Activated CD4-positive, alpha-beta T cell treated with anti-CD3 and anti-CD28 coated beads, Interleukin-2, amount 50 U/mL, for 16 hours (primary cell): Measurements from ENCODE around the gene EPN3.
A peak's percentile ranks its signal among the peaks of the same experiment; 100 is the strongest.

ENCODE experiments used
- DNase-seq: peaks from one replicate; pipeline ENCODE4 v3.0.0-alpha.2; 2020

The EPN3 gene

GRCh38 chr17:50532452-50533024 is at the start of gene EPN3:
EPN3 (plus strand) TSS chr17:50532735; CDS start chr17:50536557, 3,822 bp downstream.
- DNase-seq, result no peak

DNA sequence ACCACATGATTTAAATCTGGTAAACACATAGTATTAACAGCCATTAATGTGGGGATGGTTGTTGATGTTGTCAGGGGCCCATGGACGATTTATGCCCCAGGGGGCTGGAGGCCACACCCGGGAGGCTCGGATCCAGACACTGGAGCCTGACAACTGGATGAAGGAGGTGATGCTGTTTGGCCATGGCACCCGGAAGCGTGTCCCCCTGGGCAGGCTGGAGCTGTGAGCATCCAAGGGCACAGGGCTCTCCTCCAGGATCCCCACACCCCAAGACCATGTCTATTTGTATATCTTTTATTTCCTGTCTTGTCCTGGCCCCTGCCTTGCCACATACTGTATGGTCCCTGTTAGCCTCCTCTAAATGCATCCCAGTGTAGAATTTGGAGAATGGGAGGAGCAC is 49.3 kb upstream of the EPN3 start:
- no peak for DNase-seq

DNA sequence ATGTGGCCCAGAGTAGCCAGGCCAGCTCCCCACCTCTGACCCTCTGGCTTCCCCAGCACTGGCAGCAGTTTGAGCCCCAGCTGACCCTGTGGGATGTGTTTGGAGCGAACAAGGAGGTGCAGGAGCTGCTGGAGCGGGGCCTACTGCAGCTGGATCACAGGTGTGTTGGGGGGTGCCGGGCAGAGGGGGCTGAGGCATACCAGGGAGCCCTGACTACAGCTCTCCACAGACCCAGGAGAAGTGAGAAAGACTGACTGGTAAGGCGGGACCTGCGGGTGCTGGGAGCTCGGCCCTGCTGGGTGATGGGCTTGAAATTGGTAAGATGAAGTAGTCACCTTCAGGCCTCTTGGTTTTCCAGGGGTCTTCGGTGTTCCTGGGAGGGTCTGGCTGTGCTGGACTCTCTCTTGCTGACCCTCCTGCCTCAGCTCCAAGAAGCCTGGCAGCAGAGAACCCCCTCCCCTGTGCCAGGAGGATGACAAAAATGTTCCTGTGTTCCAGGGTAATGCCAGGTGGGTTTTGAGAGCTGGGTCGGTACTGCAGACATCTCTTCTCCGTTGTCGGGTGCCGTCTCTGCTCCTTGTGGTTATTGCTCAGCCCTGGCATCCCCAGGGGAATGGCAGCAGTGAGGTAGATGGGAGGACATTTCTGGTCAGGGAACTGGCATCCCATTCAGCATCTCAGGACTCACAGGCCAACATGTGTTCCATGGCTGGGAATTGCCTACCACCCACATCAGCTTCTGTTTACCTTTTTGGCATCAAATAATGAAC is 48.0 kb upstream of the EPN3 start:
- no peak for DNase-seq

- no peak for DNase-seq
Observed at GRCh38 chr17:50487213-50488096, 45.1 kb upstream of the EPN3 start.

GRCh38 chr17:50488880-50489279 is 43.7 kb upstream of the EPN3 start:
- DNase-seq, result no peak

DNA sequence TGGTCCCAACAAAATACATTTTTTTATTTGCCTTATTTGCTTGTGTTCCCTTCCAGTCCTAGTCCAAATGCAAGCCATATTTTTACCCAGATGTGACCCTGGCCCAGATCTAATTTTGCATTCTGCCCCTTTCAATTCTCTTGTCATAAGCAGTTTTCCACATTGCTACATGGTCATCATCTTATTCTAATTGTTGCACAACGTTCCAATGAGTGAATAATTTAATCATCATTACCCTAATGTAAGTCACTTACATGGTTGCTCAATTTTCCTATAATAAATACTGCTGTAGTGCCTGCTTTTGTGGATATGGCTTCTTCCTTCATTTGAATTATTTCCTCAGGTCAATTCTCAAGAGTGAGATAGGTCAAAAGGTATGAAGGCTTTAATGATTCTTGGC is 41.0 kb upstream of the EPN3 start:
- DNase-seq, result no peak

DNA sequence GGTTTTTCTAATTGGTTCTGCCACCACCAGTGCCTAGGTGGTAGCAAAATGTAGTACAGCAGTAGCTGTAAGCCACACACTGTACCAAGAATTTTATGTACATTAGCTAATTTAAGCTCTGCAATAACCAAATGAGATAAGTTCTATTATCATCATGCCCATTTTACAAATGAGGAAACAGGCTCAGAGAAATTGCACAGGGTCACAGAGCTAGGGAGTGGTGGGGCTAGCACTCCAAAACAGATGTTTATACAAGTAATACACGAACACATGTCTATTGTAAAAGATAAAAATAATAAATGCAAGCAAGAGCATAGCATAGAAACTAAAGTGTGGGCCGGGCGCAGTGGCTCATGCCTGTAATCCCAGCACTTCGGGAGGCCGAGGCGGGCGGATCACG is 40.3 kb upstream of the EPN3 start:
- DNase-seq, result no peak

DNA sequence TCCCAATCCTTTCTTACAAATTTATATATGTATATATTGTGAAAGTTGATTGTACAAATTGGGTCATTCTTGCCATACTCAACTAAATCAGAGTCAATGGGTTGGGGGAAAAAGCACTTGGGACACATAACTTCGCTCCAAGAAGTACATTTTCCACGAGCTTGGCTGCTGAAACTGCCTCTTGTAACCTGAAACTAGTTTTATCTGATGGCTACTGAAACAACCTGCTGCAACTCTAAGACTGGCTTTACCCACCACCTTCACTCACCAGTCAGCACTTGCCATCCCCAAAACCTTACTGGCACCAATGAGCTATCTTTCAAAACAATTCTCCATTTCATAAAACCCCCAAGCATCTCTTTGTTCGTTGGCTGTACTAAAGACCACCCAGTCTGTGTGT is 38.8 kb upstream of the EPN3 start:
- no peak for DNase-seq

GRCh38 chr17:50495217-50495823 is 37.2 kb upstream of the EPN3 start:
- DNase-seq, result no peak

DNA sequence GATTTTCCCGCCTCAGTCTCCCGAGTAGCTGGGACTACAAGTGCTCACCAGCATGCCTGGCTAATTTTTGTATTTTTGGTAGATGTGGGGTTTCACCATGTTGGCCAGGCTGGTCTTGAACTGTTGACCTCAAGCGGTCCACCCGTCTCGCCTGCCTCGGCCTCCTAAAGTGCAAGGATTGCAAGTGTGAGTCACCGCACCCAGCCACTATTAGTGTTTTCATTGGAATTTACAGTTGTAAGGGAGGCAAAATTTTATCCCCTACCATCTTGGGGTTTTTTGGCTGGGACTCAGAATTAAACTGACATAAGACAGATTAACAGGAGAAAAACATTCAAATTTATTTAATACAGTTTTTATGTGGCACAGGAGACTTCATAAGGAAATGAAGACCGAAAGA is 36.6 kb upstream of the EPN3 start:
- no peak for DNase-seq

GRCh38 chr17:50498021-50498874 is 34.3 kb upstream of the EPN3 start:
- DNase-seq, result no peak

DNA sequence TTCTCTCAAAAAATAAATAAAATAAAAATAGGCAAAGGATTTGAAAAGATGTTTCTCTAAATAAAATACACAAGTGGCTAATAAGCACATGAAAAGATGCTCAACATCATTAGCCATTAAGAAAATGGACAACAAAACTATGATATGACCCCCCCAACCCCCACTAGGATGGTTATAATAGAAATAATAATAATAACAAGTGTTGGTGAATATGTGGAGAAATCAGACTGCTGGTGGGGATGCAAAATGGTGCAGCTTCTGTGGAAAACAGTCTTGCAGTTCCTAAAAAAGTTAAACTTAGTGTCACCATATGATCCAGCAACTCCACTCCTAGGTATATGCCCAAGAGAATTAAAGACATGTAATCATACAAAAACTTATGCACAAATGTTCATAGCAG is 33.3 kb upstream of the EPN3 start:
- no peak for DNase-seq

GRCh38 chr17:50499721-50500120 is 32.8 kb upstream of the EPN3 start:
- DNase-seq, result no peak

- peak; percentile 27 for DNase-seq
Observed at GRCh38 chr17:50501054-50501453, 31.5 kb upstream of the EPN3 start.

GRCh38 chr17:50502301-50502990 is 30.1 kb upstream of the EPN3 start:
- DNase-seq, result no peak

DNA sequence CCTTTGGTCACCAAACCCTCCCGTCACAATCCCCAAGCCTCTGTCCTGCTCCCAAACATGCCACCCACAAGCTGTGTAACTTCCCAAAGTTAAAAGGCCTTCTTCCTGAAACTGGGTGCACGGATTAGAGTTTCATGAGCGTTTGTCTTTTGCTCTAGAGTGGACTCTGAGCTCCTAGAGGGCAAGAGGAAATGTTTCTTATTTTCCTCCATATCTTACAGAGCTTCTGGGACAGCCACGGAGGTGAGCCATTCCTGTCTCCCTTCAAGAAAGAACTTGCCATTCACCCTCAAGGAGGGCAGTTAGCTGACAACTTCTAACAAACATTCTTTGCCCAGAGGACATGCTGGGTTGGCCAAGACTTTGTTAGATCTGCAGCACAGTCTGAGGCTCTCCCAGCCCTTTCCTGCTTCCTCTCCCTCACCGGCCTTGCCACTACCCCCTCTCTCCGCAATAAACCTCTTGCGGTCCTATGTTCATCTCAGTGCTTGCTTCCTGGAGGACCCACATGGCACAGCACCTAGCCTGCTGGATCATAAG is 26.9 kb upstream of the EPN3 start:
- DNase-seq, result no peak

GRCh38 chr17:50506298-50506697 is 26.2 kb upstream of the EPN3 start:
- no peak for DNase-seq

DNA sequence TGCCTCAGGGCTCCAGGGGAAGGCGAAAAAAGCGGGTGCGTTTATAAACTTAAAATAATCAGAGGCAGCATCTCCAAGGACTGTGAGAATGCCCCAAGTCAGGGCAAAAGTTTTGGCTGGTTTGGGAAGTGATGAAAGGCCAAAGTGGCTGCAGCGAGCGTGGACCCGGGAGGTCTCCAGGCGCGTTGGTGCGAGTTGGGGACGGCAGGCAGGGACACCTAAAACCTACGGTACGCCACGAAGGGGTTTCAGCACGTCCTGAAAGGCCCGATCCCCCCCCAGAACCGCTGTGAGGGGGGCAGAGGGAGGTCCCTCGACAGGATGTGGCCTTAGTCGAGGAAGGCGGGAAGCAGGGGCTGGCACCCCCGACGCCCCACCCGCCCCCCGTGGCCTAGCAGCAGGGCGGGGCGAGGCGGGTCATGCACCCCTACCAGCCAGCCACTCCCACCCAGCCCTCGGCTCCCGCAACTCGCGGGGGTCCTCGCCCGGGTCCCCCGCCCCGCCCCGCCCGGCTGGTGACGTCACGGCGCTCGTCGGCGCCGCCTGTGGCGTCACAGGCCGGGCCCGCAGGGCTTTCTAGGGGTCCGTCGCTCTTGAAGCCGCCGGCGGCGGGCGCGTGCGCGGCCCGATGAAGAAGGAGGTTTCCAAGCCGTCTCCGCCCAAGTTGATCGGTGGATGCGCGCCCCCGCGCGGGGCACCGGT is 24.5 kb upstream of the EPN3 start, which contains the start of gene MYCBPAP:
Gene MYCBPAP, plus strand, starts transcription at position 569 of the 702 bp plus-strand sequence. CDS start 236 bp downstream, outside the sequence.
- DNase-seq, result peak; percentile 88

- DNase-seq, result no peak
Observed at GRCh38 chr17:50508573-50509460, 23.7 kb upstream of the EPN3 start.

- DNase-seq, result peak; percentile 92
Observed at GRCh38 chr17:50511058-50511457, 21.5 kb upstream of the EPN3 start.
